GM18498 (cell line): ENCODE data around the gene ARMH3.

Experiments
- ATAC-seq: cut with Tn5 transposase; IDR thresholded peaks from one replicate; pipeline ENCODE4 v1.9.1; 2021; ENCODE audit warnings: mild to moderate bottlenecking, moderate library complexity; ENCODE audit not compliant: unreplicated experiment

The ARMH3 gene

DNA sequence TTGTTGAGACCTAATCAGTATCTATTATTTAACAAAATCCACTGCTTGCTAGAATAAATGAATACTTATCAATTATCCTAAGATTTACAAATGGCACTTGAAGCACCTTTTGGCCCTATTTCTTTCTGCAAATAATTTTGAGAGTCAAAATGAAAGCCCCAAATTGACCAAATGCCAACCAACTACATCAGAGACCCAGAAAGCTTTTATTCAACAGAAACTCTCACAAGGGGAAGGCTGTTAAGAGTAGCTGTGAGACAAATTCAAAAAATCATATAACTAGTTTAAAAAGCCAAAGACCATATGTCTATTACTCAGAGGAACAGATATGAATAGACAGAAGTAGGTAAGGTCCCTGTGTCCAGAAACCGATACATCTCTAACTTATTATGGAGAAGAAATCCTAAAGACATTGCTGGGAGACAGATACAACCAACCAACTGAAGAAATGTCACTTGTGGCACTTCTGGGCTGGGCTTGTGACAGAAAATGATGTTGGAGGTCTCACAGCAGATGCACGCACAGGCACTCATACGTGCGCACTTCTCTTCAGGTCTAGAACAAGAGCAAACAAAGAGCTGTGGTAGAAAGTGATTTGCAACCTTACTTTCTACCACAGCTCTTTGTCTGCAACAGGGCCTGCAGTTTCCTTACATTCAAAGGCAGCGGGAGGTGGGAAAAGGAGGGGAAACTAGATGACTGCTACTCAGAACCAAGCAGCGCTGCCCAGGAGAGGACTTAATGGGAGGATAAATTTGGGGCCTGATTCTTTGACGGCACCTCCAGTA lies 153.7 kb downstream of the ARMH3 start:
- ATAC-seq: peak; percentile 42

DNA sequence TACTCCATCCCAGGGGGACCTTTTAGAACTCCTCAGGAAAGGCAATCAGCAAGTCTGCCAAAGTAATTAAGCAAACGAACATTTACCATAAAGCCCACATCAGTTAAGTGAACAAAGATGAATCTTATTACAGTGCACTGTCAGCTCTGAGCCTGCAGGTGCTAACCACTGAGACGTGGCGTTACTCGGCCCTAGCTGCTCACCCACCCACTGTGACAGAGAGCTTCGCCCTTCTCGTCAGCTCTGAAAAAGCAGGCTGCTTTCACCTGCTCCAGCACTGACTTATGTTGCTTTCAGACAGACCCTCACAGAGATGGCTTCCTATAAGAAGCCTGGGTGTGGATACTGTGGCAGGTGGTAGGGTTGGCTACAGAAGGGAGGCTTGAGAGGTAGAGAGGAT lies 154.6 kb downstream of the ARMH3 start:
- ATAC-seq: peak; percentile 60

DNA sequence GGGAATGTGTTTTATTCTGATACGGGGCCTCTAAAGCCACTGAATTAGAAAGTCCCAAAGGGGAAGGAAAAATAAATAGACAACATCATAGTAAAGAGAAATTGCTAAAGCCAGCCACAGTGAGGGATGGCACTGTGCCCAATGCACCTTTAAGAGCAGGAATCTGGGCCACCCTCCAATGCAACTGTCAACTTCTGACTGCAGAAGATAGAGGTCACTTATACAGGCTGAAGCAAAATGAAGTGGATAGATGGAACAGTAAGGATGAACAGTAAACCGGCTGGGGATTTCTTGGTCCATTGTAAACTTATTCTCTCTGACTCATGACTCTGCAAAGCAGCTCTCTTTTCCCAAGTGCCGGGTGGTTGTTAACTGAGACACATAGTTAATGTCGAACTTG lies 158.3 kb downstream of the ARMH3 start:
- ATAC-seq: no peak

DNA sequence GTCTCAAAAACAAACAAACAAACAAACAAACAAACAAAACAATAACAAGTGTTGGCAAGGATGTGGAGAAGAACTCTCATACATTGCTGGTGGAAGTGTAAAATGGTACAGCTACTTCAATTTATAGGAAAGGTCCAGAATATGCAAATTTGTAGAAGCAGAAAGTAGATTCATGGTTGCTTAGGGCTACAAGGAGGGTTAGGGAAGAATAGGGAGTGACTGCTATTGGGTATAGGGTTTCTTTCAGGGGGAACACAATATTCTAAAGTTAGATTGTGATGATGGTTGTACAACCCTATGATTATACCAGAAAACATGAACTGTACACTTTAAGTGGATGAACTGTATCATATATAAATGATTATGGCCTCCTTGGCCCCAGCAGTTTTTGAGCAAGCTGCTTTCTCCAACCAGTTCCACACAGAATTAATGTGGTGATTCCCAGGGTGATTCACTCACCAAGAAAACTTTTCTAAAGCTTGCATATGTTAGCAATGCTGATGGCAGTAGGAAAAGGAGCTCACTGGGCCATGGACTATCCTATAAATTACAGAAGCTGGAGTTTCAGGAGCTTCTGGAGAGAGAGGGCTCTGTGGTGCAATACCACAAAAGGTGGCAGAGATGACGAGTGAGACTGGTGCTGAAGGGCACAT lies 159.6 kb downstream of the ARMH3 start:
- ATAC-seq: no peak

DNA sequence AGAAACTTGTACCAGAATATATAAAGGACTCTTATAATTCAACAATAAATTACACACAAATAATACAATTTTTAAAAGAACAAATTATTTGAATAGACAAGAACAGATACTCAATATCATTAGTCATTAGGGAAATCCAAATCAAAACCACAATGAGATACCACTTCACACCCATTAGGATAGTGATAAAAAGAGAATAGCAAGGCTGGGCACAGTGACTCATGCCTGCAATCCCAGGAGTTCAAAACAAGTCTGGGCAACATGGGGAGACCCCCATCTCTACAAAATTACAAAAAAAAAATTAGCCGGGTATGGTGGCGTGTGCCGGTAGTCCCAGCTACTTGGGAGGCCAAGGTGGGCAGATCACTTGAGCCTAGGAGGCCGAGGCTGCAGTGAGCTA lies 160.2 kb downstream of the ARMH3 start:
- no peak for ATAC-seq

DNA sequence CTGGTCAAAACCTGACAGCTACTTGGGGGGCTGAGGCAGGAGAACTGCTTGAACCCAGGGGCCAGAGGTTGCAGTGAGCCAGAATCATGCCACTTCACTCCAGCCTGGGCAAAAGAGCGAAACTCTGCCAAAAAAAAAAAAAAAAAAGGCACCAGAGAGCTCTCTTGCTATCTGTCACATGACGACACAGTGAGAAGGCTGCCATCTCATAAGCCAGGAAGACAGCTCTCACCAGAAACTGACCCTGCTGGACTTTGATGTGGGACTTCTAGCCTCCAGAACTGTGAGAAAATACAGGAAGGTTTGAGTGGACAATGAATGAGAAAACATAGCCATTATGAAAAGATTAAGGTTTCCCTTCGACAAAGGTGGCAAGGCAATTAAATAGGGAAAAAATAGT lies 161.2 kb downstream of the ARMH3 start:
- no peak for ATAC-seq

DNA sequence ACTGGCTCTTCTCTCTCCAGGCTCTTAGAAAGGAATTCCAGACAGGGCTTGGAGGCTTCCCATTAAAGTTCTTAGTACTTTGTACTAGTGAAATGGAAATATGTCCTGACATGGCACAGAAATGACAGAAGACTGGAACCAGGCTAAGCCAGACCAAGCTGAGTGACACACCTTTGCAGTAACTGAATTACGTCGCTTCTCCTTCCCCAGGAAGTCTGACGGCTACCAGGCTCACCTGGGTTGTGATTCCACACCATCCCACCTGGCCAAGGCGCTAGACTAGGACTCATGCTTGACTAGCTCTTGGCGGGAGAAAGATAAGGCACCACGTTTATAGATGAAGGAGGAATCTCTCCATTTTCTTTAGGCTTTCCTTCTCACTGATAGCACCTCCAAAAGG lies 161.7 kb downstream of the ARMH3 start:
- no peak for ATAC-seq

DNA sequence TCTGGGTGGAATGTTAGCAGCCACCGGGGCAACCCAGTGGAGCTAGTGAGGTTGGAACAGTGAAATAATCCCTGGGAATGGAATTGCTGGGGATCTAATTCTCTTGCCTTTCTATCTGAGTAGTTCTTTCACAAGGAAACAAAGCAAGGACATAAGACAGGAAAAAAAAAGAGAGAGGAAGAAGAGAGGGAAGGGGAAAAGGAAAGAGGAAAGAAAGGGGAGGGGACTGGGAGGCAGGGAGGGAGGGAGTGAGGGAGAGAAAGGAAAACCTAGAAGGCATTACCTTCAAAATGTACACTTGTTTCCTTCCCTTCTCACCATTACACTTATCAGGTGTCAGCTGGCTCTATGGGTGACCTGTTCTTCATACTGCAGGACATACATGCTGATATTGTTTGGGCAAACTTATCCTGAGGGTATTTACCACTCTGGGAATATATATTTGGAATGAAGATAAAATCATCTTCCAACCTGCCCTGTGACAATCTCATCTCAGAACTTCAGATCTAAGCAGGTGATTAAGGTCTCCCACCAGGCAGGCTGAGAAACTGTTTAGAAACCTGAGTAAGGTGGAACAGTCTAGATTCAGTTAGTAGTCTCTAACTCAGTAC lies 162.4 kb downstream of the ARMH3 start:
- no peak for ATAC-seq

DNA sequence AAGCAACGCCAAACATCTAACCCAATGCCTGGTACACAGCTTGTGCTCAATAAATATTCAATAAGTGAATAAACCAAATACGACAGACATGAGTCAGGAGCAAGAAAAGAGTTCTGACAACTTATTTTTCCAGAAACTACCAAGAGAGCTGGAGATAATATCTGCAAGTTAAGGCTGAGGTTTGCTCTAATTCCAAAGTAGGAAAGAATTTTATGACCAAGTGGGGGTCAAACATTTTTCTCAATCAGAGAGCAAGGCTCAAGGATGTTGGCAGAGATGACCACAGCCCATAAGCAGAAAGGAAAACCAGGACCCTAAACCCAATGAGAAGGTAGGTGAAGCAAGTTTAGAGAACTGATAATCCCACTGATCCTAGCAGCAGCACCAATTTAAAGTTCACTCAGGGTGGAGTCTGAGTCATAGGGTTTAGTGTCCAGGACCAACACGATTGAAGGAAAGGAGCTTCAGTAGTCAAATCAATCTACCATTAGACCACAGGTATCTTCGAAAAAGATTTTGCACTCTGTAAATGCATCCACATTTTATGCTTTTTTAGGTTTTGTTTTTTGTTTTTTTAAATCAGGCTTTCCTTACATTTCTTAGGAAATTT lies 163.1 kb downstream of the ARMH3 start:
- no peak for ATAC-seq

DNA sequence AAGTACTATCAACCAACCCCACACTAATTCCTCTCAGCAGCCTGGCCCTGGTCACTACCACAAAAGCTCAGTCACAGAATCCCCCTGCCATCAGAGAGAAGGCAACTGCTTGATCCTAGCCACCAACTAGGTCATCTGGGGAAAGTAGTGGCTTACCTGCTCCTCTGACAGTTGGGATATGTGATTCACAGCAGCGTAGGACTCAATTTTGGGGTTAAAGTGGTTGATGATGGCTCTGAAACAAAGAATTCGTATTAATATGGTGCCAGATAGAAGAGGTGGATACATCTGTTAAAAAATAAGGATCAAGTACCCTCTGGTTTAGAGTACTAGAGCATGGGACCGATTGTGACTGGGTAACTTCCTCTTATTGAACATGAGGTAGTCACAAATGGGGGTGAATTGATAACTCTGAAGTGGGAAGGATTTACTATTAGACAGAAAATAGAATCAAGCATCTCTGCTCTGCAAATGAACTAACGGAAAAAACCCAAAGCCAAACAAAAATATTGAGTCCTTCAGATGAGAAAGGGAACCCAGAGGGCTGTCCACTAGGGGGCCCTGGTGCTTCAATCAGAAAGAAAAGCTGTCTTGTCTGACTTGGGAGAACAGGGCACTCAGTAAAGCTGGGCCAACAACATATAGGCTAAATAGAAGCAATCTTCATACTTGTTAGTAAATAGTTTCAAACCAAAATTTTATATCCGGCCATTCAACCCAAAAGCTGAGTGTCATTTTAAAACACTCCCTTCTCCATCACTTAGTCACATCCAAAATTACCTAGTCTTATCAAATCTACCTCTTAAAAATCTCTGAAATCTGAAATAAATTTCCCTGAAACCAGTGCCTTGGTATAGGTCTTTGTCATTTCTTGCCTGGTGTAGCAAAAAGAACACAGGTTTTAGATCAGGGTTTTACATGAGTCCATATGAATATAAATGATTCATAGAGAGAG lies 166.4 kb downstream of the ARMH3 start:
- ATAC-seq: peak; percentile 71

DNA sequence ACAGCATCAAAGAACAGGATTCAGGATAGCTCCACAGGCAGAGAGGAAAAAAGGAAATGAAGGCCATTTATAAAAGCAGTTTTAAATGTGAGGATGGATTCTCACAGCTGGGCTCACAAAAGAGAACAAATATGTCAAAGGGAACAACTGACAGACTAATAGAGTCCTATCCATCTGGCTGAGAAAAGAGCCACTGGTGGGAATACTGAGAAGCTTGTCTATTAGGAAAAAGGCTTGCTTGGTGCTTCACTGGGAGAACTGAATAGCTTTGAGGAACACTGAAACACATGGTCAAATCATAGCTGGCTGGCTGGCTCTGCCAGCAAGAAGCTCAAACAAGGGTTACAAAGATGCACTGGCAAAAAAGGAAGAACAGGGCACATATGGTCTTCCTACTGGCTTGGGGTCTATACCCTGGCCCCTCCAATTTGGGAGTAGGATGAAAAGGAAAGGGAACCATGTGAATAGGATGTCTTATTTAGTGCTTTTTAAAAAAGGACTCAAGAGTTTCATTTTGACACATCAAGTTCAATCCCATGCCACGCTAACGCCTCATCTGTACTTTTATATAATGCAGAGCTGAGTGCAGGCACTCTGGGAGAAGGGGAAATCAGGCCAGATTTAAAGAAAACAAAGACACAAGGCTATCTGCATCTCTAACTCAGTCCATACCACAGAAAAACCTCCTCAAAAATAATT lies 167.6 kb downstream of the ARMH3 start:
- ATAC-seq: no peak

DNA sequence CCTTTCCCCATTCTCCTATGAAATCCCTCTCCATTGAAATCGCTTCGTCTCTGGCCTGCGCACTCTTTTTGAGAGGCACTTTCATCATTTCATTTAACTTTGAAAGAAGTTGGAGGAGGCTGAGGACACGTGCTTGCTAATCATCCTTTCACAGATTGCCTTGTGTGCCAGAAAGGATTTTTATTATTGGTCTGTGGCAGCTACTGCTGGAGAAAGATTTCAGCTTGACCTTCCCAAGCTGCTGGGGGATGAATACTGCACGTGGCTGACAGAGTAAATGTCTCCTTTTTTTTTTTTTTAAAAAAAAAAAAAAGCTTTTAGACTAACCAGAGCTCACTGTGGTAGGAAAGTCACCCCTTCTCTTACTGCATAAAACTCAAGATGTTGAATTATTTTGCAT lies 168.2 kb downstream of the ARMH3 start:
- no peak for ATAC-seq

DNA sequence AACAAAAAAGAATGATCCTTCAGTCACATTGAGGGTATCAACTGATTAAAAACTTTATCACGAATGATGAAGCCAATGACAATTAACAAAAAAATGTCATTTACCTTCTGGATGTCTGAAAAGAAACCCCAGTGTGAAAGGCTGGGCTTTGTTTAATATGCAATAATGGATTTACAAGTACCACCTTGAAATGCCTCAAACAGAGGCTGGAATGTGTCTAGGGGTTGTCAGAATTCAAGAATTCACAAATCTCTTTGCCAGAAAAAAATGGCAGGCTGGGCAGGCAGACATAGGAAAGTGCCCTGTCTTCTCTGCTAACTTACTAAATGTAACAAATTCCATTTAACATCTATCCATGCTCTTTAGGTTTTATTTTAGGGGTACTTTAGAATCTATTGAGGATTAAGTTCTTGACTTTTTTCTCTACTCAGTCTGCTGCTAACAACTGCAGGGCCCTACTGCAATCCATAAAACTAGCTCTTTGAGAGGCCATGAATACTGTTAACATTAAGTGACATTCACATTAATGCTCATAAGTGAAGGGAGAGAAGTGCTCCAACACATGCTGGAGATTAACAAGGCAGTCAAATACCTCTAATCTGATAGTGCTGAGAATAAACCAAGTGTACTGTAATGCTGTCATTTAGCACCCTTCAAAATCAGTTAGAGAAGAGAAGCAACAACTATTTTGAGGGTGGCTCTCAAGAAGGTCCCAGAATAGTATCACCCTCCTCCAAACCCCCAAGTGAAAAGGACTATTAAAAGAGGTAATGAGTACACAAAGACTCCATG lies 169.3 kb downstream of the ARMH3 start:
- ATAC-seq: no peak

DNA sequence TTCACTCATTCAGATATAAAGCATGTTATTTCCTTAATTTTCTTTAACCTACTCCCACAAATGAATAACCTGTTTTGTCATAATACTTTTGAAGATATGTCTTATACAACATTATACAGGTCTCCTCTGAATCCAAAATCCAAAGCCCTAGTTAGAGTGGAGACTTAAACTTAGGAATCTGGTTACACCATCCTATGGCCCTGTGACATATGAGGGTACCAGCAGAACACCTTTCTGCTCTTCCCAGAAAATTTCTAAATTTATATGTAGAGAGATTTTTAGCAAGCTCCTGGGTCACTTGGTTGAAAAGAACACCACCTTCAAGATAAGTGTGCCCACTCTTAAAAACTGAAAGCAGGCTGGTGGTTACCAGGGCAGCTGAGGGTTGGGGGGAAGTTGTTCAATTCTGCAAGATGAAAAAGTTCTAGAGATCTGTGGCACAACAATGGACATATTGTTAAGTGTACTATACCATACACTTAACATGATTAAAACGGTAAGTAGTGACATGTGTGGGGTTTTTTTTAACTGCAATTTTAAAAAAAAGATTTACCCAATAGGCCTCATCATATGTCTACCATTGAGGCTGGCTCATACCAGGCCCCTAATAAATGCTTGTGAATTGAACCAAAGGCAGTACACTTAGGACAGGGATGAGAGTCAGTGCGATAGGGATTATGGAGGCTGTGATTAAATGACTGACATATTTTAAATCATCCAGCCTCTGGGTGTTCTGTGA lies 174.8 kb downstream of the ARMH3 start:
- no peak for ATAC-seq

DNA sequence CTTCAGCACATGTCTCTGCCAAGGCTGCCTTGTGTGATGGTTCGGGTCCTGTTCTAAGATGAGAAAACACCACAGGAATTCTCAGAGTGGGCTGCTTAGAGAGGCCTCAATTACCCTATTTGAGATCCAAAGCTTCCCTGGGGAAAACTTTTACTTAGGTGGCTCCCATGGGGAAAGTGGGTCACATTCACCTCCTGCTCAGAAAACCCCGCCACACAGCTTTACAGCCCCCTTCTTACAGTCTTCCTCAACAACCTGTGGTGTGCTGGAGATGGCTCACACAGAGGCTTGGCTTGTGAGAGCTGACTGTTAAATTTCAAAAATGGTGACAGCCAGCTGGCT lies 175.8 kb downstream of the ARMH3 start:
- ATAC-seq: no peak

DNA sequence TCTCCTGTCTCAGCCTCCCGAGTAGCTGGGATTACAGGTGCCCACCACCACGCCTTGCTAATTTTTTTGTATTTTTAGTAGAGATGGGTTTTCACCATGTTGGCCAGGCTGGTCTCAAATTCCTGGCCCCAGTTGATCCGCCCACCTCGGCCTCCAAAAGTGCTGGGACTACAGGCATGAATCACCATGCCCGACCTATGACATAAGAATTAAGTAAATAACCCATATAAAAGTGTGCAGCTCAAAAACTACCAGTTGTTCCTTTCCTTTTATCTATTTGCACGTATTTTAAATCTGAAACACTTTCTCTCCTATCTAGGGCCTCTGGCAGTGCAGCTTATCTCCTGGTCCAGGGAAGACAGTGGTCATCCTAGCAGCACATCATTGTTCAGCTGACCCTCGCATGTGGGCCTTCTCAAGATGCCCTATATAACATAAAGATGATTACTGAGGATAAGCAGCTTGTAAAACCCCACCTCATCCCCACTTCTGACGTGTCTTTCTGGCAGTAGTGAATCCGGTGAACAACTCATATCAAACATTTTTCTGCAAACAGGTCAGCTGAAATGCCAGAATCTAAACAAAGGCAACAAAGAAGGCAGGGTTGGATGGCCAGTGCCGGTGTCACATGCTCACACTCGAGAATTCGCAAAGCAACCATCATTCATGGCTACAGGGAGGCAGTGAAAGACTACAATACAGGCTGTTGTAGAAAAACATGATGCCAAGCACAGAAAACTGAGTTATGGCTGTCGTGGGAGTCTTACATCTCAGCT lies 176.3 kb downstream of the ARMH3 start:
- ATAC-seq: no peak

DNA sequence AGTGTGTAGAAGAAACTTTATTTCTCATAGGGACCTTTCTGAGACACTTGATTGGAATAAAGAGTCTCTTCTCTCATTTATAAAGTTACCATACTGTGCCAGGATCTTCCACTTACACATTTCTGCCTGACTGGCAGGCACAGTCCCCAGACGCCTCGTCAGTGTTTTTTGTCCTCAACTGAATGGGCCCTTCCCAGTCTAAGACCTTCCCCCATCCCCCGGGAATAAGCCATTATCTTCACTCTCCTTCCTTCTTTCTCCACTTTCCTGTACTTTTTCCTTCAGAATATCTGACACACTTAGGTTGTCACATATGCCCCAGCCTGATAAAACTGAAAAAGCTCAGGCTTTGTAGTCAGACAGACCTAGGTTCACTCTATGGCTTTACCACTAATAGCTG lies 177.1 kb downstream of the ARMH3 start:
- no peak for ATAC-seq
